NB4 (cell line): ENCODE measurements around the gene IFITM1.

Source experiments
- MYC ChIP-seq: IDR thresholded peaks from 2 replicates; pipeline ENCODE4 v1.6.1; 2011; ENCODE audit warnings: low read depth, low read length
- POLR2A ChIP-seq: IDR thresholded peaks from 2 replicates; pipeline ENCODE4 v1.6.1; 2011; ENCODE audit warnings: mild to moderate bottlenecking; ENCODE audit not compliant: insufficient read length; ENCODE audit errors: extremely low read depth
- TF ChIP-seq, protein P1 (sequence below): IDR thresholded peaks from one replicate; pipeline ENCODE4 v1.5.1; 2012; ENCODE audit warnings: low read depth, low read length
- TF ChIP-seq, protein P2 (sequence below): IDR thresholded peaks from 2 replicates; pipeline ENCODE4 v1.6.1; 2011; ENCODE audit warnings: low read depth, low read length

DNA sequence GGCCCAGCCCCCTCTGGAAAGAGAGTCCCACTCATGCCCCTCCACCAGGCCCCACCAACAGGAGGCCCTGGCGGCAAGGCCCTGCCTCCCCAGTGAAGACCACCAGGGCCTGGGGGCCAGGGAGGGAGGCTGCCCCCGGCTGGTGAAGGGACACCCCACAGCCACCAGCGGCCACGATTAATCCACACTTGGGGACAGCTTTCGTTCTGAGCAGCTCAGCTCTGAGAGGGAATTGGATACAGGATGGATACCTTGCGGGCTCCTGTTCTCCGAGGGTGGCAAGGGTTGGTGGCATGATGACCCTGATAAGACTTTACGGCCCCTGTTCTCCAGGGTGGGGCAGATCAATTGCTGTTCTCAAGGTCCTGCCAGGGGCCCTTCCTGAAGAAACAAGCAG is 42.5 kb upstream of the IFITM1 start:
- TF ChIP-seq, protein P1, sequence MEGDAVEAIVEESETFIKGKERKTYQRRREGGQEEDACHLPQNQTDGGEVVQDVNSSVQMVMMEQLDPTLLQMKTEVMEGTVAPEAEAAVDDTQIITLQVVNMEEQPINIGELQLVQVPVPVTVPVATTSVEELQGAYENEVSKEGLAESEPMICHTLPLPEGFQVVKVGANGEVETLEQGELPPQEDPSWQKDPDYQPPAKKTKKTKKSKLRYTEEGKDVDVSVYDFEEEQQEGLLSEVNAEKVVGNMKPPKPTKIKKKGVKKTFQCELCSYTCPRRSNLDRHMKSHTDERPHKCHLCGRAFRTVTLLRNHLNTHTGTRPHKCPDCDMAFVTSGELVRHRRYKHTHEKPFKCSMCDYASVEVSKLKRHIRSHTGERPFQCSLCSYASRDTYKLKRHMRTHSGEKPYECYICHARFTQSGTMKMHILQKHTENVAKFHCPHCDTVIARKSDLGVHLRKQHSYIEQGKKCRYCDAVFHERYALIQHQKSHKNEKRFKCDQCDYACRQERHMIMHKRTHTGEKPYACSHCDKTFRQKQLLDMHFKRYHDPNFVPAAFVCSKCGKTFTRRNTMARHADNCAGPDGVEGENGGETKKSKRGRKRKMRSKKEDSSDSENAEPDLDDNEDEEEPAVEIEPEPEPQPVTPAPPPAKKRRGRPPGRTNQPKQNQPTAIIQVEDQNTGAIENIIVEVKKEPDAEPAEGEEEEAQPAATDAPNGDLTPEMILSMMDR: no peak
- TF ChIP-seq POLR2A: no peak
- TF ChIP-seq, protein P2, sequence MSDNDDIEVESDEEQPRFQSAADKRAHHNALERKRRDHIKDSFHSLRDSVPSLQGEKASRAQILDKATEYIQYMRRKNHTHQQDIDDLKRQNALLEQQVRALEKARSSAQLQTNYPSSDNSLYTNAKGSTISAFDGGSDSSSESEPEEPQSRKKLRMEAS: no peak
- TF ChIP-seq MYC: no peak
